HepG2 (cell line): Measurements from ENCODE around the gene KRT71. TPM values are rescaled to one million over a fixed set of nuclear protein-coding genes. Genes with fewer than 3 reads are reported as not detected.

Experiments used
- ATAC-seq: fragments of 200-7000 bp; cut with Tn5 transposase; 3 replicates; pipeline ENCODE4 v1.9.1; 2020; ENCODE audit warnings: mild to moderate bottlenecking, moderate library complexity
- BruUV-seq: library from RNA; stranded (reverse); fragments of 400-500 nt; replicated peaks from 2 replicates; lab custom pipeline; 2021; lab: Mats Ljungman, UMichigan
- CTCF ChIA-PET: fragments of 300-600 bp; formaldehyde crosslinking; extraction: SDS; loops from one replicate; lab custom pipeline; 2021; ENCODE audit warnings: low total read pairs, inconsistent platforms, low intra/inter-chr PET ratio; lab: Yijun Ruan, JAX
- POLR2A ChIA-PET: fragments of 350-600 bp; sonication (Branson Sonifier 250); formaldehyde crosslinking; loops from one replicate; lab custom pipeline; 2020; ENCODE audit warnings: antibody characterized with exemption, inconsistent platforms; lab: Yijun Ruan, JAX
- DNase-seq: peaks from one replicate; pipeline ENCODE4 v3.0.0-alpha.2; 2015; ENCODE audit warnings: low spot score
- FAIRE-seq: peaks from 3 replicates; lab custom pipeline; 2011; peaks lifted over from hg19 to GRCh38; lab: Jason Lieb, UNC
- H2AFZ ChIP-seq: one replicate; pipeline ENCODE4 v1.6.1; 2011; ENCODE audit warnings: low read length, inconsistent platforms
- H3K27ac ChIP-seq: fragments of 300-600 bp; 3 replicates; pipeline ENCODE4 v1.8.0; 2011; ENCODE audit warnings: mixed run types, mild to moderate bottlenecking, mixed read lengths, low read length, inconsistent platforms; ENCODE audit not compliant: insufficient read depth; ENCODE audit errors: extremely low read length
- H3K27me3 ChIP-seq, 2 experiments: fragments of 200-600 bp in 1 of 2; 2 replicates in 1 of 2; 3 replicates in 1 of 2; pipeline versions ENCODE4 v1.6.0 to v1.8.0; 2011; ENCODE audit warnings: low read length in 2 of 2, mild to moderate bottlenecking in 2 of 2, moderate library complexity in 2 of 2, inconsistent platforms in 1 of 2; ENCODE audit not compliant: insufficient read depth in 2 of 2, control insufficient read depth in 1 of 2
- H3K36me3 ChIP-seq, 2 experiments: fragments of 200-600 bp in 1 of 2; replicated peaks in 1 of 2; 2 replicates in 1 of 2; 3 replicates in 1 of 2; pipeline versions ENCODE4 v1.5.1 to v1.8.0; 2011; ENCODE audit warnings: low read length in 2 of 2, inconsistent platforms in 1 of 2; ENCODE audit not compliant: insufficient read depth in 2 of 2, control insufficient read depth in 1 of 2
- H3K4me1 ChIP-seq: 2 replicates; pipeline ENCODE4 v1.5.1; 2012; ENCODE audit warnings: low read length, inconsistent platforms; ENCODE audit not compliant: insufficient read depth
- H3K4me2 ChIP-seq: 2 replicates; pipeline ENCODE4 v1.6.0; 2011; ENCODE audit warnings: low read depth, low read length, inconsistent platforms
- H3K4me3 ChIP-seq, 3 experiments: fragments of 200-600 bp in 1 of 3; sonication (generic), shearing (Covaris generic) in 1 of 3; replicated peaks in 1 of 3; 2 replicates each; pipeline ENCODE4 v1.5.1; 2011 to 2016; ENCODE audit warnings: low read length in 3 of 3, inconsistent platforms in 2 of 3, low read depth in 2 of 3, mild to moderate bottlenecking in 2 of 3, control low read depth in 1 of 3, mixed read lengths in 1 of 3; ENCODE audit not compliant: insufficient read depth in 1 of 3
- H3K79me2 ChIP-seq: one replicate; pipeline ENCODE4 v1.6.1; 2011; ENCODE audit warnings: low read length, inconsistent platforms; ENCODE audit not compliant: insufficient read depth
- H3K9ac ChIP-seq: 2 replicates; pipeline ENCODE4 v1.6.0; 2011; ENCODE audit warnings: mild to moderate bottlenecking, low read depth, low read length, inconsistent platforms; ENCODE audit not compliant: insufficient read depth
- H3K9me3 ChIP-seq: 2 replicates; pipeline ENCODE4 v1.5.1; 2012; ENCODE audit warnings: mild to moderate bottlenecking, low read length
- H4K20me1 ChIP-seq: 2 replicates; pipeline ENCODE4 v1.6.0; 2011; ENCODE audit warnings: inconsistent platforms, mild to moderate bottlenecking, low read length, moderate library complexity; ENCODE audit not compliant: insufficient read depth
- FOXA3 ChIP-seq: IDR thresholded peaks from 2 replicates; pipeline ENCODE4 v1.6.1; 2016; ENCODE audit warnings: missing genetic modification reagents, missing compliant biosample characterization
- GATAD1 ChIP-seq: IDR thresholded peaks from 2 replicates; pipeline ENCODE4 v1.6.1; 2016; ENCODE audit warnings: missing genetic modification reagents, missing compliant biosample characterization
- GPN1 ChIP-seq: sonication (generic); formaldehyde crosslinking; IDR thresholded peaks from 2 replicates; pipeline ENCODE4 v1.5.1; 2020; ENCODE audit warnings: missing genetic modification reagents, borderline replicate concordance
- HOXD1 ChIP-seq: sonication (generic); formaldehyde crosslinking; IDR thresholded peaks from 2 replicates; pipeline ENCODE4 v1.5.0; 2020; ENCODE audit warnings: missing genetic modification reagents
- MAF1 ChIP-seq: sonication (generic); formaldehyde crosslinking; IDR thresholded peaks from 2 replicates; pipeline ENCODE4 v1.5.0; 2020; ENCODE audit warnings: missing genetic modification reagents, borderline replicate concordance
- RBAK ChIP-seq: sonication (generic); formaldehyde crosslinking; IDR thresholded peaks from 2 replicates; pipeline ENCODE4 v1.5.1; 2020; ENCODE audit warnings: mild to moderate bottlenecking, missing genetic modification reagents
- SIX4 ChIP-seq: sonication (generic); formaldehyde crosslinking; IDR thresholded peaks from 2 replicates; pipeline ENCODE4 v1.4.0; 2020; ENCODE audit warnings: missing genetic modification reagents
- ZNF260 ChIP-seq: sonication (generic); formaldehyde crosslinking; IDR thresholded peaks from 2 replicates; pipeline ENCODE4 v1.4.0; 2020; ENCODE audit warnings: missing genetic modification reagents, low read depth, mild to moderate bottlenecking, borderline replicate concordance
- ZNF883 ChIP-seq: sonication (generic); formaldehyde crosslinking; IDR thresholded peaks from 2 replicates; pipeline ENCODE4 v1.5.1; 2020; ENCODE audit warnings: mild to moderate bottlenecking, missing genetic modification reagents; ENCODE audit errors: not compliant biosample characterization
- WGBS: methylation state at CpG from one replicate; pipeline ENCODE4 v1.1.6; 2017; ENCODE audit warnings: low lambda C conversion rate; 5-methylcytosine and 5-hydroxymethylcytosine counted together
- in situ Hi-C: cut with HindIII; loops from 2 replicates; pipeline ENCODE4 v1.10.0; 2017; ENCODE audit warnings: low pct_unique_long_range_greater_than_20kb; ENCODE audit not compliant: extremely low pct_ligation_motif_present
- intact Hi-C: fragments of 100-400 bp; cut with micrococcal nuclease; formaldehyde crosslinking; loops from one replicate; pipeline ENCODE4 v1.10.0; 2022; ENCODE audit not compliant: unreplicated experiment
- polyA plus RNA-seq, 8 experiments: library from polyadenylated mRNA; depleted of rRNA in 3 of 8; stranded (reverse) in 7 of 8; unstranded in 1 of 8; fragments of >200 nt; fragmentation: Illumina TruSeq in 4 of 8; extraction: Trizol in 4 of 8; gene quantifications; 2 replicates each; pipeline versions ENCODE4 v1.2.1 to v1.2.3, GENCODE V29; 2011 to 2016; ENCODE audit warnings: low read depth in 4 of 8, missing spikeins in 1 of 8, mixed read lengths in 1 of 8; ENCODE audit not compliant: insufficient read depth in 1 of 8
- total RNA-seq, 5 experiments: library from RNA; depleted of rRNA; stranded (reverse); fragments of >200 nt; fragmentation: Illumina TruSeq; extraction: Trizol; gene quantifications; 2 replicates each; pipeline ENCODE4 v1.2.3, GENCODE V29; 2016; ENCODE audit warnings: low read depth in 1 of 5
- TF ChIP-seq, protein P1 (sequence below): sonication (generic); formaldehyde crosslinking; IDR thresholded peaks from 2 replicates; pipeline ENCODE4 v1.5.0; 2020; ENCODE audit warnings: mild to moderate bottlenecking, missing genetic modification reagents, moderate library complexity
- TF ChIP-seq, protein P2 (sequence below): sonication (generic); formaldehyde crosslinking; IDR thresholded peaks from 2 replicates; pipeline ENCODE4 v1.5.0; 2020; ENCODE audit warnings: missing genetic modification reagents

The KRT71 gene
- total and polyA plus RNA-seq, 2 of the 13 experiments (the other 11 are each of a cell fraction or from before 2014, with no cell fraction given): not detected

DNA sequence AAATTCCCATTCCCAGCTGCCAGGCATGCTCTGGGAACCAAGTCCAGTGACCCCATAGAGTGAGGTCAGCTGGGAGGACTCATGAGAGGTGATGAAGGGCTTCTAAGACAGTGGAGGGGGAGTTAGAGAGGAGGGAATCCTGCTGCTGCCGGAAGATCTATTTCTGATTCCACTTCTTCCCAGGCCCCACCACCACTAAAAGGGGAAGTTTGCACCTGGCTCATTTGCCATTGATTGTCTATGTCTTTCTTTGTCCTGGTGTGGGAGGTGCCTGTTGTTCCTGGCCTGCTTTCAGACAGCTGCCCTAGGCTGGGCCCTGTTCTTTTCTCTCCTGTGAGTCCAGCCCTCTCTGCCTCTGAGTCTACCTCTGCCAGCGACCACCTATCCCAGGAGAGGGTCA is 56.9 kb downstream of the KRT71 start (continued):
- no peak for TF ChIP-seq MAF1
- TF ChIP-seq ZNF883 (CRISPR knock-in tag): no peak
- TF ChIP-seq RBAK (CRISPR knock-in tag): no peak

DNA sequence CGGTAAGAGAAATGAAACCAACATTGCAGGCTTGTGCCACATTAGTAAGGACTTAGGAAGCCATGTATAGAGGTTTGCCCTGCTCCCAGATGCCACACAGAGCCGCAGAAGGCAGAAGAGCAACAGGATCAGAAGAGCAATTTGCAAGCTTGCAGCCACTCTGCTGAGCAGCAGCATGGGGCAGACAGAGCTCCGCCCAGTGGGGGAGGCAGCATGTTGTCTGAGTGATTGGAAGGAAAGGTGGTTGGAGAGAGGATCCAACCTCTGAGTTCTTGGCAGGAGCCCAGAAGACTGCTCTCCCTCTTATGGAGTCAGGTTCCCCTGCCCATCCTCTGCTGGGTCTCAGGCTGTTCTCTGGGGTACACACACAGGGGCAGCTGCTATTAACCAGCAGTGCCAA is 57.6 kb downstream of the KRT71 start:
- 0 out of 2 replicates have a peak, but pooled peaks cover 6% of the 10 kb centered on the region for H3K4me1 ChIP-seq
- ChIA-PET POLR2A (no interaction called here), CTCF (no interaction called here)
- no peaks in the 10 kb centered on the region for H4K20me1 ChIP-seq
- H3K4me2 ChIP-seq: no peak overlapping the region
- ATAC-seq (peak; percentile 53), DNase-seq (no peak), FAIRE-seq (no peak)
- no peak overlapping the region for H2AFZ ChIP-seq
- intact Hi-C loops (no loop called here), in situ Hi-C loops (no loop called here)
- H3K9ac ChIP-seq: no peak overlapping the region
- no peak overlapping the region for H3K4me3 ChIP-seq
- H3K36me3 ChIP-seq: no peaks in the 10 kb centered on the region
- TF ChIP-seq, protein P1, sequence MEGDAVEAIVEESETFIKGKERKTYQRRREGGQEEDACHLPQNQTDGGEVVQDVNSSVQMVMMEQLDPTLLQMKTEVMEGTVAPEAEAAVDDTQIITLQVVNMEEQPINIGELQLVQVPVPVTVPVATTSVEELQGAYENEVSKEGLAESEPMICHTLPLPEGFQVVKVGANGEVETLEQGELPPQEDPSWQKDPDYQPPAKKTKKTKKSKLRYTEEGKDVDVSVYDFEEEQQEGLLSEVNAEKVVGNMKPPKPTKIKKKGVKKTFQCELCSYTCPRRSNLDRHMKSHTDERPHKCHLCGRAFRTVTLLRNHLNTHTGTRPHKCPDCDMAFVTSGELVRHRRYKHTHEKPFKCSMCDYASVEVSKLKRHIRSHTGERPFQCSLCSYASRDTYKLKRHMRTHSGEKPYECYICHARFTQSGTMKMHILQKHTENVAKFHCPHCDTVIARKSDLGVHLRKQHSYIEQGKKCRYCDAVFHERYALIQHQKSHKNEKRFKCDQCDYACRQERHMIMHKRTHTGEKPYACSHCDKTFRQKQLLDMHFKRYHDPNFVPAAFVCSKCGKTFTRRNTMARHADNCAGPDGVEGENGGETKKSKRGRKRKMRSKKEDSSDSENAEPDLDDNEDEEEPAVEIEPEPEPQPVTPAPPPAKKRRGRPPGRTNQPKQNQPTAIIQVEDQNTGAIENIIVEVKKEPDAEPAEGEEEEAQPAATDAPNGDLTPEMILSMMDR (CRISPR knock-in tag): peak; percentile 26; the same call in 1 of the 2 replicates
- TF ChIP-seq SIX4: no peak
- 7% methylated on average over 3 of the region's 3 CpGs for WGBS
- H3K79me2 ChIP-seq: no peaks in the 10 kb centered on the region
- H3K9me3 ChIP-seq: no peaks in the 10 kb centered on the region
- H3K27ac ChIP-seq: no peak overlapping the region
- no TSS peak for BruUV-seq
- peaks cover 3 to 17% of the 10 kb centered on the region in 2 experiments; a peak in 3 of 5 replicates for H3K27me3 ChIP-seq

DNA sequence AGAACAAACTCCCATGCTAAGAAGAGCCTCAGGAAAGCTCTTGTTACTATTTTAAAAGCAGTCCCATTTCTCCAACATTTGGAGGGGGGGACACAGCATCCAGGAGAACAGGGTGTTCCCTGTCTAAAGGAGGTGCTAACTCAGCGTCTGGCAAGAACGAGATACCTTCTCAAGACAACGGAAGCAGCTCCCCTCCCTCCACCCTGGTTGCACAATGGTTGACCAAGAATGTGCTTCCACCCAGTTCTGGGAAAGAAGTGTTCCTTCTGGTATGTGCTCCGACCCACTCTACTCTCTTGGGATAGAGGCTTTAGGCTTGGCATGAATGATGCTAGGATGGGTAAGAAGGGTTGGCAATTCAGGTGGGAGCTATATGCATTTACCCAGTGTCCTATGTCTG is 58.4 kb downstream of the KRT71 start:
- intact Hi-C loops: no loop called here

More for the DNA sequence above, 58.4 kb downstream of the KRT71 start:
- ATAC-seq (no peak), FAIRE-seq (no peak), DNase-seq (no peak)
- in situ Hi-C loops: no loop called here
- H3K9me3 ChIP-seq: no peaks in the 10 kb centered on the region
- H3K36me3 ChIP-seq: no peaks in the 10 kb centered on the region
- H3K79me2 ChIP-seq: no peaks in the 10 kb centered on the region
- H3K9ac ChIP-seq: no peak overlapping the region
- 0 out of 2 replicates have a peak, but pooled peaks cover 6% of the 10 kb centered on the region for H3K4me1 ChIP-seq
- H3K27me3 ChIP-seq: peaks cover 3 to 17% of the 10 kb centered on the region in 2 experiments; a peak in 3 of 5 replicates
- no peak overlapping the region for H3K4me3 ChIP-seq
- WGBS: 34% methylated on average over 4 of the region's 4 CpGs
- H3K27ac ChIP-seq: no peak overlapping the region
- ChIA-PET POLR2A (no interaction called here), CTCF (no interaction called here)
- H3K4me2 ChIP-seq: no peak overlapping the region
- TF ChIP-seq, protein P2, sequence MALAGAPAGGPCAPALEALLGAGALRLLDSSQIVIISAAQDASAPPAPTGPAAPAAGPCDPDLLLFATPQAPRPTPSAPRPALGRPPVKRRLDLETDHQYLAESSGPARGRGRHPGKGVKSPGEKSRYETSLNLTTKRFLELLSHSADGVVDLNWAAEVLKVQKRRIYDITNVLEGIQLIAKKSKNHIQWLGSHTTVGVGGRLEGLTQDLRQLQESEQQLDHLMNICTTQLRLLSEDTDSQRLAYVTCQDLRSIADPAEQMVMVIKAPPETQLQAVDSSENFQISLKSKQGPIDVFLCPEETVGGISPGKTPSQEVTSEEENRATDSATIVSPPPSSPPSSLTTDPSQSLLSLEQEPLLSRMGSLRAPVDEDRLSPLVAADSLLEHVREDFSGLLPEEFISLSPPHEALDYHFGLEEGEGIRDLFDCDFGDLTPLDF (CRISPR knock-in tag): no peak
- TF ChIP-seq GATAD1 (no peak), HOXD1 (CRISPR knock-in tag) (no peak), GPN1 (CRISPR knock-in tag) (no peak), ZNF260 (no peak), FOXA3 (CRISPR knock-in tag) (no peak)
- H4K20me1 ChIP-seq: no peaks in the 10 kb centered on the region
- no peak overlapping the region for H2AFZ ChIP-seq
- no TSS peak for BruUV-seq
